Measurements from ENCODE around the gene EFHB.
"Not testable (repeated sequence)": the region's sequence is repeated elsewhere in the genome, so short reads cannot be mapped to it uniquely, and the experiment has no call there.

The EFHB gene

DNA sequence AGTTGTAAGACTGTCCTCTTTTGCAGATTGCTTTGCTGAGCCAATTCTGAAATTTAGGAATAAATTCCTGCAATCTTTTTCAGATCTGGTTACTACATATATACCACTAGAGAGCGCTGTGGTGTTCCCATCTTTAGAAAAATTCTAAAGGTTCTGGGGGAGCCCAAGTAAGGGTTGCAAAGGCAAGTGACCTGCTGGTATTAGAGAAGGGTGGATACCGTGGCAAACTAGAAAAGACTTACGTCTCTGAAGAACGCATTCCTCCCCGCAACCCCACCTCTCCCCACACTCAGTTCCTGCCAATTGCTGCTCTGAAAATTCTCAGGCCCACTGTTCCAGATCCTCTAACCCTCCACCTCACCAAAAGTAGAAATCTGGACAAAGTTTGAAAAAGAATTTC is 48.5 kb downstream of the EFHB start:
- TF ChIP-seq, protein P1, sequence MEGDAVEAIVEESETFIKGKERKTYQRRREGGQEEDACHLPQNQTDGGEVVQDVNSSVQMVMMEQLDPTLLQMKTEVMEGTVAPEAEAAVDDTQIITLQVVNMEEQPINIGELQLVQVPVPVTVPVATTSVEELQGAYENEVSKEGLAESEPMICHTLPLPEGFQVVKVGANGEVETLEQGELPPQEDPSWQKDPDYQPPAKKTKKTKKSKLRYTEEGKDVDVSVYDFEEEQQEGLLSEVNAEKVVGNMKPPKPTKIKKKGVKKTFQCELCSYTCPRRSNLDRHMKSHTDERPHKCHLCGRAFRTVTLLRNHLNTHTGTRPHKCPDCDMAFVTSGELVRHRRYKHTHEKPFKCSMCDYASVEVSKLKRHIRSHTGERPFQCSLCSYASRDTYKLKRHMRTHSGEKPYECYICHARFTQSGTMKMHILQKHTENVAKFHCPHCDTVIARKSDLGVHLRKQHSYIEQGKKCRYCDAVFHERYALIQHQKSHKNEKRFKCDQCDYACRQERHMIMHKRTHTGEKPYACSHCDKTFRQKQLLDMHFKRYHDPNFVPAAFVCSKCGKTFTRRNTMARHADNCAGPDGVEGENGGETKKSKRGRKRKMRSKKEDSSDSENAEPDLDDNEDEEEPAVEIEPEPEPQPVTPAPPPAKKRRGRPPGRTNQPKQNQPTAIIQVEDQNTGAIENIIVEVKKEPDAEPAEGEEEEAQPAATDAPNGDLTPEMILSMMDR (IDR thresholded peaks at IDR 0.05; ENCODE audit: low read depth, low read length), result peak; percentile 43; the same call in 1 of the 2 replicates
- H3K4me3 ChIP-seq (ENCODE audit: low read depth, low read length), result no peak overlapping the region

DNA sequence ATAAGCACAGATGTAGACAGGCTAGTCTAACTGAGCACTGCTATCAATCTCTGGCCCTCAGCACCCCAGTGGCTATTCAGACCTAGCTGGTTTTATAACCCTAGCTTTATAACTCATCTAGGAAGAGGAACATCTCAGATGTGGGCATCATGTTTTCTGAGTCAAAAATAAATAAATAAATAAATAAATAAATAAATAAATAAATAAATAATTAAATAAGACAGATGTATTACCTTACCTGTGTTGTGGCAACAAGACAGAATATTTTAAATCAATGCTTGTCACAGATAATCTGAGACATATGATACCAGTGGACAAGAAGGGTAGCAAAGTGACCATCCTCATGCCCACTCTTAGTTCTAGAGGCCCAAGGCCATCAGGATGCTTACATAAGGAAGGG is 52.2 kb downstream of the EFHB start:
- TF ChIP-seq, protein P1 (IDR thresholded peaks at IDR 0.05; ENCODE audit: low read depth, low read length), result no peak
- no peak overlapping the region for H3K4me3 ChIP-seq (ENCODE audit: low read depth, low read length)

DNA sequence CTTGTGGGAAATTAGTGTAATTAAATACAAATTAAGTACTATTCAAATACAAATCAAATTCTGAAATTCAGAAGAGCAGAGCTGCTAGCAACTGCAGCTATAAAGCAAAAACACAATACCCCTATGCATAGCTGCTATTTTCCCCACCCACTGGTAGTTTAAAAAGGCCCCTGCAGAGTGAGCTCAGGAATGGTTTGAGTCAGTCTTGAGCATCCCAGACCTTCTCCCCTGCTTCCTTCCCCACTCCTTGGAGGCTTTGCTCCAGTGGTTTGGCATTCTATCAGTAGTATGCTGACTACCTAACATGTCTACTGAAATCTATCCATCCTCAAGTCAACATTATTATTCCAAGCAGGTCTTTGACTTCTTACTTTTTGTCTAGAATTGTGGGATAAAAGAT is 53.0 kb downstream of the EFHB start:
- TF ChIP-seq, protein P1 (IDR thresholded peaks at IDR 0.05; ENCODE audit: low read depth, low read length), result no peak
- H3K4me3 ChIP-seq (ENCODE audit: low read depth, low read length), result no peak overlapping the region

DNA sequence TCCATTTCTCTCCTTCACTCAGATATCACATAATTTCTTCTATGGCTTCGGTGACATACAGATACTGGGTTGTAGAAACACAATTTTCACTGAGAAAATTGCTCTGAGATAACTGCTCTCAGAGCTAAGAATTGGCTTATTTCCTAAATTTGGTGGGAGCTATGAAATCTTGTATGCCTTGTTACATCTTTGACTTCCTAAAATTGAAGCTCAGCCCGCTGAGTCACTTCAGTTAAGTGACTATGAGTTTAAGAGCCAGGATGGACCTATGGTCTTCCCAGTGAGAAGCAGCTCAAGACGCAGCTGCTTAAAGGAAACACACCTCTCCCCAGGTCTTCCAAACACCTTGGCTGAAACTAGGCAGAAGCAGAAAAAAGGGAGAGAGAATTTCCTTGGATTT is 56.4 kb downstream of the EFHB start:
- no peak overlapping the region for H3K4me3 ChIP-seq (ENCODE audit: low read depth, low read length)
- TF ChIP-seq, protein P1 (IDR thresholded peaks at IDR 0.05; ENCODE audit: low read depth, low read length), result no peak

DNA sequence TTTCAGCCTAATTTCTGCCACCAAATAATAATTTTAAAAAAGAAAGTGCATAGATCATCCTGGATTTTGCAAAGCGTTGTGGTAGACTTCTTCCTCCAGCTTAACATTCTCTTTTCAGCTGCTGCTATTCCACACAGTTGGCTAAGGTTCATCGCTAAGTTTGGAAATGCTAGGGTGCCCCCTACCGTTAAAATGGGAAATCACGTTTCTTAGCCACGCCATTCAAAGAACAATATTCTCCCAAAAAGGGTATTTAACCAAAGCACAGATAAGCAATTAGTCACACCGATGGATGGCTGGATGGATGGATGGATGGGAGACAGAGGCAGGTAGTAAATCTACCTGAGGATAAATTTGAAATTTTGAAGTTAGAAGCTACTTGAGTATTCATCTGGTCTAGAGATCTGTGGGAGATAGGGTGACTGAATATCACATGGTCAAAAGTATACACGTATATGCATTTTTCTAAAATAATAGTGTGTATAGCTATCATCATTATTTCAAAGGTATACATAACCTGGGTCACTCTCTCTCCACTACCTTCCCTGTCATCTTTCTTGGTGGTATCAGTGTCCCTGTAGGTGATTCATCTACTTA is 67.2 kb downstream of the EFHB start:
- TF ChIP-seq, protein P1 (IDR thresholded peaks at IDR 0.05; ENCODE audit: low read depth, low read length), result peak; percentile 65
- no peak overlapping the region for H3K4me3 ChIP-seq (ENCODE audit: low read depth, low read length)

DNA sequence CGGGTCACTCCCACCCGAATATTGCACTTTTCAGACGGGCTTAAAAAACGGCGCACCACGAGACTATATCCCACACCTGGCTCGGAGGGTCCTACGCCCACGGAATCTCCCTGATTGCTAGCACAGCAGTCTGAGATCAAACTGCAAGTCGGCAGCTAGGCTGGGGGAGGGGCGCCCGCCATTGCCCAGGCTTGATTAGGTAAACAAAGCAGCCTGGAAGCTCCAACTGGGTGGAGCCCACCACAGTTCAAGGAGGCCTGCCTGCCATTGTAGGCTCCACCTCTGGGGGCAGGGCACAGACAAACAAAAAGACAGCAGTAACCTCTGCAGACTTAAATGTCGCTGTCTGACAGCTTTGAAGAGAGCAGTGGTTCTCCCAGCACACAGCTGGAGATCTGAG is 78.7 kb downstream of the EFHB start:
- H3K4me3 ChIP-seq (ENCODE audit: low read depth, low read length), result not testable (repeated sequence)

DNA sequence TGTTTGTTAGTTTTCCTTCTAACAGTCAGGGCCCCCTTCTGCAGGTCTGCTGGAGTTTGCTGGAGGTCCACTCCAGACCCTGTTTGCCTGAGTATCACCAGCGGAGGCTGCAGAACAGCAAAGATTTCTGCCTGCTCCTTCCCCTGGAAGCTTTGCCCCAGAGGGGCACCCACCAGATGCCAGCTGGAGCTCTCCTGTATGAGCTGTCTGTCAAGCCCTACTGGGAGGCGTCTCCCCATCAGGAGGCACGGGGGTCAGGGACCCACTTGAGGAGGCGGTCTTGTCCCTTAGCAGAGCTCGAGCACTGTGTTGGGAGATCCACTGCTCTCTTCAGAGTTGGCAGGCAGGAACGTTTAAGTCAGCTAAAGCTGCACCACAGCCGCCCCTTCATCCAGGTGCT is 87.4 kb downstream of the EFHB start:
- H3K4me3 ChIP-seq (ENCODE audit: low read depth, low read length), result not testable (repeated sequence)
